GM19463 (cell line): Measurements from ENCODE around the gene MROH2A.

Experiments used
- ATAC-seq: cut with Tn5 transposase; IDR thresholded peaks from one replicate; pipeline ENCODE4 v1.9.1; 2021; ENCODE audit warnings: mild to moderate bottlenecking, moderate library complexity; ENCODE audit not compliant: unreplicated experiment

Gene MROH2A

GRCh38 chr2:233799087-233799665 is 21.0 kb downstream of the MROH2A start:
- no peak for ATAC-seq

- ATAC-seq, result no peak
Observed at GRCh38 chr2:233799716-233800115, 21.6 kb downstream of the MROH2A start.

- no peak for ATAC-seq
Observed at GRCh38 chr2:233800208-233800607, 22.1 kb downstream of the MROH2A start.

- no peak for ATAC-seq
Observed at GRCh38 chr2:233801357-233802131, 23.4 kb downstream of the MROH2A start.

GRCh38 chr2:233802132-233802815 is 24.1 kb downstream of the MROH2A start:
- no peak for ATAC-seq

GRCh38 chr2:233803292-233803911 is 25.3 kb downstream of the MROH2A start:
- ATAC-seq, result no peak

- no peak for ATAC-seq
Observed at GRCh38 chr2:233803994-233804393, 25.9 kb downstream of the MROH2A start.

GRCh38 chr2:233807215-233807865 is 29.2 kb downstream of the MROH2A start:
- ATAC-seq, result no peak

GRCh38 chr2:233807966-233808935 is 30.1 kb downstream of the MROH2A start:
- ATAC-seq, result no peak

- ATAC-seq, result no peak
Observed at GRCh38 chr2:233810385-233810784, 32.3 kb downstream of the MROH2A start.

GRCh38 chr2:233811087-233811486 is 33.0 kb downstream of the MROH2A start:
- no peak for ATAC-seq

GRCh38 chr2:233811732-233812131 is 33.6 kb downstream of the MROH2A start:
- ATAC-seq, result no peak

- ATAC-seq, result no peak
Observed at GRCh38 chr2:233813236-233814055, 35.3 kb downstream of the MROH2A start.

GRCh38 chr2:233814056-233814835 is 36.1 kb downstream of the MROH2A start:
- ATAC-seq, result no peak

GRCh38 chr2:233815861-233816260 is 37.7 kb downstream of the MROH2A start:
- no peak for ATAC-seq

- no peak for ATAC-seq
Observed at GRCh38 chr2:233816334-233816733, 38.2 kb downstream of the MROH2A start.

GRCh38 chr2:233816771-233817170 is 38.6 kb downstream of the MROH2A start:
- no peak for ATAC-seq

- no peak for ATAC-seq
Observed at GRCh38 chr2:233817361-233817911, 39.3 kb downstream of the MROH2A start.
